RWPE1 (cell line): Measurements from ENCODE around the gene DHX8.

ENCODE experiments used
- CTCF ChIA-PET: fragments of 350-600 bp; sonication (Branson Sonifier 250); formaldehyde crosslinking; extraction: SDS; loops from one replicate; lab custom pipeline; 2021; lab: Yijun Ruan, JAX
- POLR2A ChIA-PET: fragments of 400-600 bp; formaldehyde crosslinking; extraction: SDS; loops from one replicate; lab custom pipeline; 2020; ENCODE audit warnings: antibody characterized with exemption; ENCODE audit not compliant: low non-redundant PET; lab: Yijun Ruan, JAX
- DNase-seq: peaks from one replicate; pipeline ENCODE4 v3.0.0; 2012; ENCODE audit warnings: low spot score
- H3K27ac ChIP-seq: fragments of 450-650 bp; 2 replicates; pipeline ENCODE4 v1.5.1; 2017
- TF ChIP-seq, protein P1 (sequence below): fragments of 450-650 bp; conservative IDR thresholded peaks from 2 replicates; pipeline ENCODE4 v1.5.1; 2017; ENCODE audit warnings: low read depth, mild to moderate bottlenecking

DHX8 gene

GRCh38 chr17:43528319-43528987, 44.7 kb downstream of the DHX8 start:
- CTCF ChIA-PET, result no interaction called here
- H3K27ac ChIP-seq, result peak overlapping the region; percentile 87
- DNase-seq, result no peak
- POLR2A ChIA-PET, result no interaction called here
- TF ChIP-seq, protein P1, sequence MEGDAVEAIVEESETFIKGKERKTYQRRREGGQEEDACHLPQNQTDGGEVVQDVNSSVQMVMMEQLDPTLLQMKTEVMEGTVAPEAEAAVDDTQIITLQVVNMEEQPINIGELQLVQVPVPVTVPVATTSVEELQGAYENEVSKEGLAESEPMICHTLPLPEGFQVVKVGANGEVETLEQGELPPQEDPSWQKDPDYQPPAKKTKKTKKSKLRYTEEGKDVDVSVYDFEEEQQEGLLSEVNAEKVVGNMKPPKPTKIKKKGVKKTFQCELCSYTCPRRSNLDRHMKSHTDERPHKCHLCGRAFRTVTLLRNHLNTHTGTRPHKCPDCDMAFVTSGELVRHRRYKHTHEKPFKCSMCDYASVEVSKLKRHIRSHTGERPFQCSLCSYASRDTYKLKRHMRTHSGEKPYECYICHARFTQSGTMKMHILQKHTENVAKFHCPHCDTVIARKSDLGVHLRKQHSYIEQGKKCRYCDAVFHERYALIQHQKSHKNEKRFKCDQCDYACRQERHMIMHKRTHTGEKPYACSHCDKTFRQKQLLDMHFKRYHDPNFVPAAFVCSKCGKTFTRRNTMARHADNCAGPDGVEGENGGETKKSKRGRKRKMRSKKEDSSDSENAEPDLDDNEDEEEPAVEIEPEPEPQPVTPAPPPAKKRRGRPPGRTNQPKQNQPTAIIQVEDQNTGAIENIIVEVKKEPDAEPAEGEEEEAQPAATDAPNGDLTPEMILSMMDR, result no peak

DNA sequence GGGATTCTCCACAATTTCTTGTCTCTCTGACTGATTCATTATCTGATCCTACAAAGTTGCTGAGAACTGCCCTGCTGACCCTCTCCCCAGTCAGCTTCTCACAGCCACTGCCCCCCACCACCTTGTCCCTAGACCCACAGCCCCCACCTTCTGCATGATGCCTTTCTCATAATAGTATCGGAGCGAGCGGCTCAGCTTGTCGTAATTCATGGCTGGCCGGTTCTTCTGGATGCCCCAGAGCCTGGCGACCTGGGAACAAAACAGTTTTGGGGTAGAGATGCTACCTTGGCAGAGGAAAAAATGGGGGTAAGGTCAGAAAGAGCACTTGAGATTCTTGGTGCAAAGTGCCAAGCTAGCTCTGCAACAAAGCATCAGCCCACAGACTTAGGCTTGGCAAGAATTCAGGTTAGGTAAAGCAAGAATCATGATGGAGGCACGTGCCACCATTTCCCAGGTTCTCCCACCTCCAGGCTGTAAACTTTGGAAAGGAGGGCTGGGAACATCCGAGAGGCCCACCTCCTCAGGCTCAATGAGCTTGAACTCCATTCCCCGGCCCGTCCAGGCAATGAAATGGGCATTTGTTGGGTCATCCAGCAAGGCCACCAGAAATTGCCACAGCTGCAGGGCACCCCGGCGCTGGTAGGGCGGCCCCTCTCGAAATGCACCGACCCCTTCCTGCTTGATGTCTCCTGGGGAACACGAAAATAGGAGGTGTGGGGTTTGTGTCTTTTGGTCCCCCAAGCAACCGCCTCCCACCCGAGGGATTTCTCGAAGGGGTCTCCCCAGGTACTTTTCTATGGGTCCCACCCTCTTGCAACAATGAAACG, 45.4 kb downstream of the DHX8 start:
- DNase-seq, result no peak
- POLR2A ChIA-PET, result no interaction called here
- TF ChIP-seq, protein P1, result no peak
- CTCF ChIA-PET, result interaction anchor here (0.5 kb wide), 1 partner anchor 1286 kb away, joined by 3 read pairs; no protein-coding TSS in a partner anchor
- H3K27ac ChIP-seq, result peak overlapping the region; percentile 87

- DNase-seq, result no peak
- POLR2A ChIA-PET, result no interaction called here
- H3K27ac ChIP-seq, result peak overlapping the region; percentile 87
- CTCF ChIA-PET, result interaction anchor here (0.5 kb wide), 1 partner anchor 1286 kb away, joined by 3 read pairs; no protein-coding TSS in a partner anchor
- TF ChIP-seq, protein P1, result no peak
These were observed 46.1 kb downstream of the DHX8 start for GRCh38 chr17:43529947-43530287.

- ChIA-PET POLR2A (no interaction called here), CTCF (interaction anchor here (0.6 kb wide), 1 partner anchor 313 kb away, joined by 3 read pairs; no protein-coding TSS in a partner anchor)
- H3K27ac ChIP-seq, result peak overlapping the region; percentile 87
- TF ChIP-seq, protein P1, result no peak
- DNase-seq, result peak; percentile 46
These were observed 46.7 kb downstream of the DHX8 start for GRCh38 chr17:43530288-43531081.

- DNase-seq, result no peak
- TF ChIP-seq, protein P1, result no peak
- H3K27ac ChIP-seq, result peak overlapping the region; percentile 87
- ChIA-PET POLR2A (no interaction called here), CTCF (interaction anchor here (0.6 kb wide), 1 partner anchor 312 kb away, joined by 3 read pairs; no protein-coding TSS in a partner anchor)
These were observed 47.3 kb downstream of the DHX8 start for GRCh38 chr17:43531082-43531378.

- TF ChIP-seq, protein P1, result no peak
- ChIA-PET POLR2A (no interaction called here), CTCF (no interaction called here)
- no peak overlapping the region for H3K27ac ChIP-seq
- DNase-seq, result no peak
These were observed 48.2 kb downstream of the DHX8 start for GRCh38 chr17:43531955-43532354.
